Hepatocyte (in vitro differentiated cells): Measurements from ENCODE around the gene VWA1. TPM values are rescaled to one million over a fixed set of nuclear protein-coding genes. Genes with fewer than 3 reads are reported as not detected.
"Not testable (repeated sequence)": the region's sequence is repeated elsewhere in the genome, so short reads cannot be mapped to it uniquely, and the experiment has no call there.

ENCODE experiments used
- DNase-seq: peaks from one replicate; pipeline ENCODE4 v3.0.0-alpha.2; 2016; ENCODE audit warnings: low spot score
- H2AFZ ChIP-seq: fragments of 200-600 bp; sonication (generic); 2 replicates; pipeline ENCODE4 v1.6.0; 2016; ENCODE audit warnings: antibody characterized with exemption, mild to moderate bottlenecking
- H3K27ac ChIP-seq: fragments of 200-600 bp; sonication (generic); 2 replicates; pipeline ENCODE4 v1.5.1; 2016; ENCODE audit warnings: mild to moderate bottlenecking
- H3K27me3 ChIP-seq: fragments of 200-600 bp; sonication (generic); 2 replicates; pipeline ENCODE4 v1.6.1; 2016
- H3K36me3 ChIP-seq: fragments of 200-600 bp; sonication (generic); replicated peaks from 2 replicates; pipeline ENCODE4 v1.5.1; 2016; ENCODE audit warnings: low read depth; ENCODE audit not compliant: insufficient read depth
- H3K4me1 ChIP-seq: fragments of 200-600 bp; sonication (generic); 2 replicates; pipeline ENCODE4 v1.5.1; 2016; ENCODE audit warnings: mild to moderate bottlenecking, moderate library complexity; ENCODE audit not compliant: insufficient read depth
- H3K4me2 ChIP-seq: fragments of 200-600 bp; sonication (generic); 2 replicates; pipeline ENCODE4 v1.6.0; 2016
- H3K4me3 ChIP-seq: fragments of 200-600 bp; sonication (generic); 2 replicates; pipeline ENCODE4 v1.5.1; 2016; ENCODE audit warnings: mild to moderate bottlenecking
- H3K79me2 ChIP-seq: fragments of 200-600 bp; sonication (generic); 2 replicates; pipeline ENCODE4 v1.6.0; 2017; ENCODE audit warnings: mild to moderate bottlenecking
- H3K9me2 ChIP-seq: fragments of 200-600 bp; sonication (generic); replicated peaks from 2 replicates; pipeline ENCODE4 v1.6.0; 2017; ENCODE audit warnings: mild to moderate bottlenecking; ENCODE audit not compliant: insufficient read depth
- H3K9me3 ChIP-seq: fragments of 200-600 bp; sonication (generic); 2 replicates; pipeline ENCODE4 v1.5.1; 2016; ENCODE audit warnings: low read depth, mild to moderate bottlenecking
- H4K20me1 ChIP-seq: fragments of 200-600 bp; sonication (generic); 2 replicates; pipeline ENCODE4 v1.6.0; 2016; ENCODE audit warnings: mild to moderate bottlenecking; ENCODE audit not compliant: insufficient read depth, poor library complexity, severe bottlenecking
- CTCF ChIP-seq: fragments of 200-600 bp; sonication (generic); IDR thresholded peaks from 2 replicates; pipeline ENCODE4 v1.5.1; 2016; ENCODE audit warnings: antibody characterized with exemption, mild to moderate bottlenecking; ENCODE audit not compliant: poor library complexity
- EZH2 ChIP-seq: fragments of 200-600 bp; sonication (generic); IDR thresholded peaks from 2 replicates; pipeline ENCODE4 v1.6.1; 2016; ENCODE audit warnings: antibody characterized with exemption, mild to moderate bottlenecking, borderline replicate concordance
- EZH2phosphoT487 ChIP-seq: fragments of 200-600 bp; sonication (generic); IDR thresholded peaks from one replicate; pipeline ENCODE4 v1.6.1; 2018; ENCODE audit warnings: antibody characterized with exemption, mild to moderate bottlenecking, low read depth, moderate library complexity; ENCODE audit not compliant: unreplicated experiment, severe bottlenecking
- WGBS: methylation state at CpG from one replicate; pipeline ENCODE4 v1.1.6; 2016; ENCODE audit warnings: low lambda C conversion rate; ENCODE audit errors: missing lambda C conversion rate; 5-methylcytosine and 5-hydroxymethylcytosine counted together
- polyA plus RNA-seq: library from polyadenylated mRNA; unstranded; fragments of >200 nt; fragmentation: Nextera tagmentation; extraction: Ambion mirVana; gene quantifications from 2 replicates; pipeline ENCODE4 v1.2.1, GENCODE V29; 2016
- total RNA-seq: library from RNA; depleted of rRNA; stranded (reverse); fragments of >200 nt; gene quantifications from 2 replicates; pipeline ENCODE4 v1.2.3, GENCODE V29; 2014

VWA1 gene
- total and polyA plus RNA-seq, 2 experiments from 2014 or later, result 37.7 to 114 TPM

- no peaks in the 10 kb centered on the region for H3K9me2 ChIP-seq
- peaks cover 3% of the 10 kb centered on the region for H4K20me1 ChIP-seq
- H2AFZ ChIP-seq, result peak within 1 kb of the TSS; percentile 88
- no peaks in the 10 kb centered on the region for H3K9me3 ChIP-seq
- peak within 1 kb of the TSS; percentile 82 for H3K4me2 ChIP-seq
- peaks cover 12% of the 10 kb centered on the region for H3K4me1 ChIP-seq
- H3K27ac ChIP-seq, result peak within 1 kb of the TSS; percentile 83
- no peaks in the 10 kb centered on the region for H3K36me3 ChIP-seq
- no peaks in the 10 kb centered on the region for H3K27me3 ChIP-seq
- peak; percentile 95 for DNase-seq
- peak within 1 kb of the TSS; percentile 68 for H3K4me3 ChIP-seq
- WGBS, result 2% methylated on average over 78 of the region's 87 CpGs
- TF ChIP-seq CTCF (no peak), EZH2 (no peak), EZH2phosphoT487 (no peak)
- H3K79me2 ChIP-seq, result peaks cover 28% of the 10 kb centered on the region
Observed at GRCh38 chr1:1471389-1472052, 36.0 kb downstream of the VWA1 start, which contains the start of gene ATAD3B. Gene ATAD3B (plus strand): TSS chr1:1471765. CDS start chr1:1471885, 120 bp downstream.

- peak overlapping the region; percentile 48 for H3K27ac ChIP-seq
- H3K79me2 ChIP-seq, result peaks cover 36% of the 10 kb centered on the region
Observed at GRCh38 chr1:1472053-1472876, 36.8 kb downstream of the VWA1 start.

GRCh38 chr1:1476011-1476410 is 40.5 kb downstream of the VWA1 start:
- not testable (repeated sequence) for H3K27me3 ChIP-seq, H3K4me1 ChIP-seq, H3K9me2 ChIP-seq, H2AFZ ChIP-seq, H4K20me1 ChIP-seq, H3K36me3 ChIP-seq, H3K9me3 ChIP-seq, H3K4me3 ChIP-seq, DNase-seq, H3K4me2 ChIP-seq, H3K27ac ChIP-seq
- H3K79me2 ChIP-seq, result peaks cover 41% of the 10 kb centered on the region
- WGBS, result over 99% methylated on average over 14 of the region's 17 CpGs

More at GRCh38 chr1:1472053-1472876, 36.8 kb downstream of the VWA1 start:
- not testable (repeated sequence) for H4K20me1 ChIP-seq, H3K9me3 ChIP-seq, H3K27me3 ChIP-seq, H3K9me2 ChIP-seq, H3K36me3 ChIP-seq, H2AFZ ChIP-seq, DNase-seq
- 21% methylated on average over 14 of the region's 65 CpGs for WGBS
- Histone ChIP-seq H3K4me3 (peak overlapping the region; percentile 39), H3K4me2 (peak overlapping the region; percentile 82), H3K4me1 (peaks cover 12% of the 10 kb centered on the region)

GRCh38 chr1:1477206-1477605 is 41.7 kb downstream of the VWA1 start:
- Histone ChIP-seq H4K20me1 (peaks cover 3% of the 10 kb centered on the region), H3K4me3 (no peak overlapping the region), H3K36me3 (no peaks in the 10 kb centered on the region), H2AFZ (no peak overlapping the region), H3K27ac (no peak overlapping the region), H3K9me2 (no peaks in the 10 kb centered on the region), H3K9me3 (no peaks in the 10 kb centered on the region), H3K79me2 (peaks cover 41% of the 10 kb centered on the region), H3K4me2 (no peak overlapping the region), H3K27me3 (no peaks in the 10 kb centered on the region), H3K4me1 (peaks cover 7% of the 10 kb centered on the region)
- TF ChIP-seq EZH2phosphoT487, result no peak
- TF ChIP-seq CTCF, result no peak
- no peak for TF ChIP-seq EZH2
- DNase-seq, result no peak
- 98% methylated on average over 22 of the region's 22 CpGs for WGBS
